Stimulated activated CD4-positive, alpha-beta T cell treated with anti-CD3 and anti-CD28 coated beads, TNF-alpha, amount 100 ng/mL, for 1 hour (primary cell): Measurements from ENCODE around the gene FCAMR.

Experiments
- DNase-seq, 3 donors: peaks; one replicate each; pipeline ENCODE4 v3.0.0-alpha.2; 2020; ENCODE audit warnings: low read depth in 3 of 3, low spot score in 1 of 3

FCAMR gene

DNA sequence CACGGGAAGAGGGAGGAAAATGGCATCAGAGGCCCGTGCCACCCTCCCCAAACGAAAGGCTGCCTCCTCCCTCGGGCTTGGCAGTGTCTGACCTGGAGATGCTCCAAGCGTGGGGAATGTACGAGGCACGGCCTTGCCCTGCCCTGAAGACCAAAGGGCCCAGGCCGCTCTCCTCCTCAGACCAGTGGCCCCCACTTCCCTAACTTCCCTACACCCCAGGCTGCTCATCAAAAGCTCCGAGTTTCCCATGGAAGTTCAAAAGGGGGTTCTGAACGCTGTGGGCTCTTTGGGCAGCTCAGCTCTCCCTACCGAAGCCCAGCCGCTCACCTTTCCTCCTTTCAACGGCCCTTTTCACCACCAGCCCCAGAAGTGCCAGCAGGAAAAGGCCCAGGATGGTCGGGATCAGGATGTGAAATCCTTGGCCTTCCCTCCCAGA is 60.4 kb downstream of the FCAMR start:
- DNase-seq, result no peak

GRCh38 chr1:206909161-206909882 is 60.9 kb downstream of the FCAMR start:
- DNase-seq, result no peak

DNA sequence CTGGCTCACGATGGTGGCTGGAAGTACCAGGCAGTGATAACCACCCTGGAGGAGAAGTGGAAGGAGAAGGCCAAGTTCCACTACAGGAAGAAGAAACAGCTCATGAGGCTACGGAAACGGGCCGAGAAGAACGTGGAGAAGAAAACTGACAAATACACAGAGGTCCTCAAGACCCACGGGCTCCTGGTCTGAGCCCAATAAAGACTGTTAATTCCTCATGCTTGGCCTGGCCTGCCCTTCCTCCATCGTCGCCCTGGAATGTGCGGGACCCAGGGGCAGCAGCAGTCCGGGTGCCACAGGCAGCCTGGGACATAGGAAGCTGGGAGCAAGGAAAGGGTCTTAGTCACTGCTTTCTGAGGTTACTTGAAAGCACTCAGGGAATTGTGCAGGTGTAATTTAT is 62.2 kb downstream of the FCAMR start:
- no peak for DNase-seq
